Activated gamma-delta T cell treated with Interleukin-2 at 50 U/mL for 16 hours (primary cell): ENCODE results near the gene PIK3R3.
"Not testable (repeated sequence)": the region's sequence is repeated elsewhere in the genome, so short reads cannot be mapped to it uniquely, and the experiment has no call there.

ENCODE experiments used
- DNase-seq: peaks from one replicate; pipeline ENCODE4 v3.0.0-alpha.2; 2020

PIK3R3 gene

DNA sequence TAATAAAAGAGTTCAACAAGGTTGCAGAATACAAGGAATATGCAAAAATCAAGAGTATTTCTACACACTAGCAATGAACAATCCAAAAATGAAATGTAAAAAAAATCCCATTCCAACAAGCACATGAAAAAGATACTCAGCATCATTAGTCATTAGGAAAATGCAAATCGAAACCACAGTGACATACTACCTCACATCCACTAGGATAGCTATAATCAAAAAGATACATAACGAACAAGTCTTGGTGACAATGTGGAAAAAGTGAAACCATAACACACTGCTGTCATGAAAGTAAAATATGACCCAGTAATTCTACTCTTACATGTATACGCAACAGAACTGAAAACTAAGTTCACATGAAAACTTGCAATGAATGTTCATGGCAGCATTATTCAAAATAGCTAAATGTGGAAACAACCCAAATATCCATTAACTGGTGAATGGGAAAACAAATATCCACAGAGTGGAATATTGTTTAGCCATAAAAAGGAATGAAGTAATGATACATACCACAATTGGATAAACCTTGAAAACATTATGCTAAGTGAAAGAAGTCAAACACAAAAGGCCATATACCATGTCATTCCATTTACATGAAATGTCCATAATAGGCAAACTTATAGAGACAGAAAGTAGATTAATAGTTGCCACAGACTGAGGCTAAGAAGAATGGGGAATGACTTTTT lies 34.3 kb downstream of the PIK3R3 start:
- no peak for DNase-seq

DNA sequence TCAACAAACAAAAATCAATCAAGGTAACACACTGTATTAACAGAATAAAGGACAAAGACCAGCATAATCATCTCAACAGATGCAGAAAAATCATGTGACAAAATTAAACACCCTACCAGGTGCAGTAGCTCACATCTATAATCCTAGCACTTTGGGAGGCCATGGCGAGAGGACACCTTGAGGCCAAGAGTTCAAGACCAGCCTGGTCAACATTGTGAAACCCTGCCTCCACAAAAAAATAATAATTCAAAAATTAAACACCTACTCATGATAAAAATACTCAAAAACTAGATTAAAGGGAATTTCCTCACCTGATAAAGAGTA lies 35.3 kb downstream of the PIK3R3 start:
- DNase-seq = no peak

DNA sequence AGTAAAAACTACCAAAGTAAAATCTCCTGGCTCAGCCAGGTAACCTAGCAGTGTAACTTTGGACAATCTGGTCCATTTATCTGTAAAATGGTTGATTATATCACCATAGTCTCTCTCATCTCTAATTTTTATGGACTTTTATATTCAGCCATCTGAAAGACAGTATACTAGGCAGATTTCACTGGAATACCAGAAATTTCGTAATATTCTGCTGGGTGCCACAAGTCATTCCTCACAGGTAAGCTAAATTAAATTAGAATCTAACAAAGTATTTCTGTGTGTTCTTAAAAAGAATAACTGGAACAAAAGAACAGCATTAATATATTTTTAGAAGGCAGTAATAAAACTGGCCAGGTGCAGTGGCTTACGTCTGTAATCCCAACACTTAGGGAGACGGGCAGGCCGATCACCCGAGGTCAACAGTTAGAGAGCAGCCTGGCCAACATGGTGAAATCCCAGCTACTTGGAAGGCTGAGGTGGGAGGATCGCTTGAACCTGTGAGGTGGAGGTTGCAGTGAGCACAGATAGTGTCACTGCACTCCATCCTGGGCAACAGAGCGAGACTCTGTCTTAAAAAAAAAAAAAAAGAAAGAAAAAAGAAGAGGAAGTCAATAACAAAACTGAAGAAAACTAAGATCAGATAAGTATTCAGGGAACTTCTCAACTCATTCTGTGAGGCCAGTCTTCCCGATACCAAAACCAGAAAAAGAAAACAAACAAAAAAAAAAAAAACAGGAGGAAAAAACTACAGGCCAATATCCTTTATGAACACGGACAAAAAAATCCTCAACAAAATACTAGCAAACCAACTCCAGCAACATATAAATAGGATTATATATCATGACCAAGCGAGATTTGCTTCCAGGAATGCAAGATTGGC lies 35.9 kb downstream of the PIK3R3 start:
- no peak for DNase-seq

DNA sequence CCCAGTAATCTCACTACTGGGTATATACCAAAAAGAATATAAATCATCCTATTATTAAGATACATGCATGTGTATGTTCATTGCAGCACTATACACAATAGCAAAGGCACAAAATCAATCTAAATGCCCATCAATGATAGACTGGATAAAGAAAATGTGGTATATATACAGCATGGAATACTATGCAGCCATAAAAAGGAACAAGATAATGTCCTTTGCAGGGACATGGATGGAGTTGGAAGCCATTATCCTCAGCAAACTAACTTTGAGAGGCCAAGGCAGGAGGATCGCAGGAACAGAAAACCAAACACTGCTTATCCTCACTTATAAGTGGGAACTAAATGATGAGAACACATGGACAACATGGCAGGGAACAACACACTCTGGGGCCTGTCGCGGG lies 37.3 kb downstream of the PIK3R3 start:
- not testable (repeated sequence) for DNase-seq

DNA sequence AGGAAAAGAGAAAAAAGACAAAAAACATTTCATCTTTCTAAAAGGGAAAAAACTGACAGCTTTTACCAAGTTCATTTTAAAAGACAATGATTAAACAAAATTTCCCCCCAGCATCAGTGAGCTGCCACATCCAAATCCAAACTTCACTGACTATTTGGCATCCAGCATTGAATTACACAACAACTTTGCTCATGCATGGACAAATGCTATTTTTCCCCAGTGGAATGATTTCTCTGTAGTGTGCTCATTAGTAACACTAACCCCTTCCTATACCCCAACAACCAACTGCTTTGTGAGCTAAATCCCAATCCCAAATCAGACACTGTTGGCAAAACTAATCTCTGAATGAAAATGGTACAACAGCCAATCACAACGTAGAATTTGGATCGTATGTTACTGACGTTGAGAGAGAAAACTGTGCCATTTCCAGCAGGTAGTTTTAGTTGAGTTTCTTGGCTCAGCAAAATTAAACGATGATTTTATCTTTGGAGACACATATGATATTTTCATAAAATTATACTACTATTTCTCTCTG lies 37.9 kb downstream of the PIK3R3 start:
- DNase-seq = no peak

DNA sequence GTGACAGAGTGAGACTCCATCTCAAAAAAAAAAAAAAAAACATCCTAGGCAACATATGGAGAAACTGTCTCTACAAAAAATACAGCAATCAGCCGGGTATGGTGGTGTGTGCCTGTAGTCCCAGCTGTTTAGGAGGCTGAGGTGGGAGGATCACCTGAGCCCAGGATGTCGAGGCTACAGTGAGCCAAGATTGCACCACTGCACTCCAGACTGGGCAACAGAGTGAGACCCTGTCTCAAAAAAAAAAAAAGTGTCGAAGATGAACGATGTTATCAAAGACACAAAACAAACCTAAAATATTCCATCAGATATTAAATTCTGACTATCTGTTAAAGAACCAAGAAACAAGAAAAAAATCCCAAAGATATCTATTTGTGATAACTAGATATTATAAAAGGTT lies 38.6 kb downstream of the PIK3R3 start:
- not testable (repeated sequence) for DNase-seq

DNA sequence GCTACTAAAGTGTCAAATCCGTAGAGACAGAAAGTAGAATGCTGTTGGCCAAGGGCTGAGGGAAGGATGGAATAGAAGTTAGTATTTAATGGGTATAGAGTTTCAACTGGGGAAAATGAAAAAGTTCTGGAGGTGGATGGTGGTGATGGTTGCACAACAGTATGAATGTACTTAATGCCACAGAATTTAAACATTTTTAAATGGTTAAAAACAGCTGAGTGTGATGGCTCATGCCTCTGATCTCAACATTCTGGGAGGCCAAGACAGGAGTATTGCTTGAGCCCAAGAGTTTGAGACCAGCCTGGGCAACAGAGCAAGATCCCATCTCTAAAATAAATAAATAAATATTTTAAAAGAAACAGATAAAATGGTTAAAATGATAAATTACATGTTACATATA lies 44.5 kb downstream of the PIK3R3 start:
- no peak for DNase-seq

DNA sequence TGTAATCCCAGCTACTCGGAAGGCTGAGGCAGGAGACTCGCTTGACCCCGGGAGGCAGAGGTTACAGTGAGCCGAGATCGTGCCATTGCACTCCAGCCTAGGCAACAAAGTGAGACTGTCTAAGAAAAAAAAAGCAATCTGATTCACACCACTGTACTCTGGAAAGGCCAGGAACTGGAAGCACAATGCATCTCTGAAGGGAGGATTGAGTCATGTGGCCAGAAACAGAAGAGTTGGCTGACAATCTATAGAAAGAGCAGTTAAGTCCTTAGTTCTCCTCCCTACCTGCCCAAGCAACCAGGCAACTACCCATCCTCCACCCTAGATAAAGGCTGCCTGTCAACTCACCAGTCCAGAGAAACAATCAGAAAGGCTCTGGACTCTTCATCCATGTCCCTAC lies 45.9 kb downstream of the PIK3R3 start:
- DNase-seq = no peak

DNA sequence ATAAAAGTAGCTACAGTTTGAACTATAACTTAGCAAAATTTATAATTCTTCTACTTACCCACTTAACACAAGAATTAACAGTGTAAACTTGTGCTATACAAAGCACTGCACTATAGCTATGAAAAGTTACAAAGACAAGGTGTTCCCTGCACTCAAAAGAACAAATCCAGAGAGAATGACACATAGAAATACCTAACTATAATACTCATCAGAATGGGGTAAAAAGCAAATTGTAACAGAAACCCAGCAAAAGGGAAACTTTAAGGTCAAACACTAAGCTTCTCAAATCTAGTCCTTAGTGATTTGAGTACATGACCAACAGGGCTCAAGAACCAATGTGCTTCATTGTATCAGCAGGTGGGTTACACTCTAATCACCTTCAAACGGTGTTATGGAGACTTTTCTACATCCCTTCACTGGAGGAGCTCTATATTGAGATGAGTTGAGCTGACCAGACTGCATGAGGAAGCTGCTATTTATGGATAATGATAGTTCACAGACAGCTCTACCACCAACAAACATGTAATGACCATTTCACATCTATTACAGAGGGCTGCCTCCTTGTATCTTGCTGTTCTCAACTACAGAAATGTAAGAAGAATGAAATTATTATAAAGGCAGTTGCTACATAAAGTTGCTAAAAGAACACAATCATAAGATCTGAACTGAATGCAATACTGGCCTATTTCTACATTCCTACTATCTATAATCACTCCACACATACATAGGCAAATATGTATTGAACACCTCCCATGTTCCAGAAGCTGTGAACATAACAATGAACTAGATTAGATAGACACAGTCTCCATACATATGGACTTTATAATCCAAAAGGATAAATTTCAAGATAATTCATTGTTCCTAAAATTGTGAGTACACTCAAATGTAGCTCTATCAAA lies 47.6 kb downstream of the PIK3R3 start:
- DNase-seq = no peak

DNA sequence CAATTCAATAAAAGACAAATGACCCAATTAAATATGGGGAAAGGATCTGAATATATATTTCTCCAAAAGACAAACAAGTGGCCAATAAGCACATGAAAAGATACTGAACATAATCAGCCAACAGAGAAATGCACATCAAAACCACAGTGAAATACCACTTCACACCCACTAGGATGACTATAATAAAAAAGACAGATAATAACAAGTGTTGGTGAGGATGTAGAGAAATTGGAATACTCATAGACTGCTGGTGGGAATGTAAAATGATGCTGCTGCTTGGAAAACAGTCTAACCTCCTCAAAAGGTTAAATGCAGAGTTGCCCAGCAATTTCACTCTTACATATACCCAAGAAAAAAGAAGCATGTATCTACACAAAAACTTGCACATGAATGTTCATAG lies 48.9 kb downstream of the PIK3R3 start:
- no peak for DNase-seq

DNA sequence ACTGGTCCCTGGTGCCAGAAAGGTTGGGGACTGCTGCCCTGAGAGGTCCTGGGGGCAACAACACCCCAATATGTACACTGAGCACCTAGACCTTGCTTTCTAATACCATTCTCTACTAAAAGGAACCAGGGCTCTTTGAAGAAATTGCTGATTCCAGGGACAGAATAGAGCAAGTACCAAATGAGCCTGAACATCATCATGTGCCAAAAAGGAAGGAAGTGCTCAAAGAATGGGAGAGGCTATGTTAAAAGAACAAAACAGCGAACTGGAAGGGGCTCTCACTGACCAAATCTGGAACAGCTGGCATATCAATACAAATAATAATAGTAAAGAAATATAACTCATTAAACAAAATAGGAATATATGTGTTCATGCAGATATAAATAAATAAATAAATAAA lies 50.8 kb downstream of the PIK3R3 start:
- no peak for DNase-seq

DNA sequence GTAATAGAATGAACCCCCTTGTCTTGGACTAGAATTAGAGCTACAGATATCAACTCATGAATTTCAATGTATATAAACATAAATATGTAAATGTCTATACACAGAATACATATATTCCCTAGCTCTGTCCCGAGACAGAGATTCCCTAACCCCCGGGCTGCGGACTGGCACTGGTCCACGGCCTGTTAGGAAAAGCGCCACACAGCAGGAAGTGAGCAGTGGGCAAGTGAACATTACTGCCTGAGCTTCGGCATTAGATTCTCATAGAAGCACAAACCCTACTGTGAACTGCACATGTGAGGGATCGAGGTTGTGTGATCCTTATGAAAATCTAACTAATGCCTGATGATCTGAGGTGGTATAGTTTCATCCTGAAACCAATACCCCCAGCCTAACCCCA lies 51.2 kb downstream of the PIK3R3 start:
- no peak for DNase-seq

DNA sequence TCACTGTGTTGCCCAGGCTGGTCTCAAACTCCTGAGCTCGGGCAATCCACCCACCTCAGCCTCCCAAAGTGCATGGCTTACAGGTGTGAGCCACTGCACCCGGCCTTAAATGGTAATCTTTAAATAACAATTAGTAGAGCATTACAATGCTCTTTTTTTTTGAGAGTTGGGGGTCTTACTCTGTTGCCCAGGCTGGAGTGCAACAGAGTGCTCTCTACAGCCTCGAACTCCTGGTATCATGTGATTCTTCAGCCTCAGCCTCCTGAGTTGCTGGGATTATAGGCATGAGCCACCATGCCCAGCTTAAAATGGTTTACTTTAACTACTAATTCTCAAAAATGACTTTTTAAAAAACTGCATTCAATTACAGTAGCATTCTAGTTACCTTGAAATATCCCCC lies 52.2 kb downstream of the PIK3R3 start:
- DNase-seq = no peak

DNA sequence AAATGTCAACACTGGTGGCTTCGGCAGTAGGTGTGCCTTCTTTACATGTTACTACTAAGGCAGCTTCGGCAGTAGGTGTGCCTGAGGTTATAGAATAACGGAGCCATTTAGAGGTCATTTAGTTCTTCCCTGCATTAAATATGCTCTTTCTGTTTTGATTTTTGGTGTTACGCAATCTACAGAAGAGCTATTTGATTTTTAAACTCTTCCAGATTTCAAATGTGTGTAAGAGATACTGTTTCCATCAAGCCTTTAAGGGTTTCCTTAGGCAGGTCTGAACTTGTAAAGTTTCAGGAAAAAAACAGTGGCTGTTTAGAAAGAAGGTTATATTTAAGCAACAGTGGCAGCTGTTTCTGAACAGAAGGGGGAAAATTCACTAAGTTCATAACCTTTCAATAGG lies 54.8 kb downstream of the PIK3R3 start:
- no peak for DNase-seq

DNA sequence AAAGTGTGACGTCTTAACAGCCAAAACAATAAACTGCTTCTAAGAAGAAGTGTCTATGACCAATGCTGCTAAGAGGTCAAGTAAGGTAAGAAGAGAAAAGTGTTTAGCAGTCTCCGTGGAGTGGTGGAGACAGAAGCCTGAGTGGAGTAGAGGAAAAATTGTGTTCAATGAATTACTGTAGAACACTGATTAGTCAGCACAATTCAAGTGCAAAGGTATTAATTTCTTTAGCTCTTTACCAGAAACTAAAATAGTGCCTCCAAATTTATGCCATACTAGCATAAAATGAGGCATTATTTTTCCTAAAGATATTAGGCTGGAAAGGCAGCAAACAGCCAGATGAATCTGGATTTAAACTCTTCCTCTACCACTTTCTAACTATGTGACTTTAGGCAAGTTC lies 56.1 kb downstream of the PIK3R3 start:
- DNase-seq = no peak

DNA sequence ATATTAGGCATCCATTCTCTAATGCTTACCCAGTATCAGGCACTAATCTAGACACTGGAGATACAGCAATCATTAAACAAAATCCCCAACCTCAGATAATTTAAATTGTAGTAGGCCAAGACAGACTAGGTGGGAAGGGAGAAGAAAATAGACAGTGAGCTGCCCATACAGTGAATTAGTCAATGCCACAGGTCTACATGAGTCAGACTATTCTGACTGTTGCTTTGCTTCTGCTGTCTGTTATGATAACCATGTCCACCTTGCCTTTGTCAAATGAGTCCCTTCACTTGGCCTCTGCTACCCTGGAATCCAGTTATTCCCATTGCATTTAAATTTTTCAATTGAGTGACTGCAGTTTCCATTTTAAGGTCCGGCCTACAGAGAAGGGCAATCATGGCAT lies 59.5 kb downstream of the PIK3R3 start:
- no peak for DNase-seq

DNA sequence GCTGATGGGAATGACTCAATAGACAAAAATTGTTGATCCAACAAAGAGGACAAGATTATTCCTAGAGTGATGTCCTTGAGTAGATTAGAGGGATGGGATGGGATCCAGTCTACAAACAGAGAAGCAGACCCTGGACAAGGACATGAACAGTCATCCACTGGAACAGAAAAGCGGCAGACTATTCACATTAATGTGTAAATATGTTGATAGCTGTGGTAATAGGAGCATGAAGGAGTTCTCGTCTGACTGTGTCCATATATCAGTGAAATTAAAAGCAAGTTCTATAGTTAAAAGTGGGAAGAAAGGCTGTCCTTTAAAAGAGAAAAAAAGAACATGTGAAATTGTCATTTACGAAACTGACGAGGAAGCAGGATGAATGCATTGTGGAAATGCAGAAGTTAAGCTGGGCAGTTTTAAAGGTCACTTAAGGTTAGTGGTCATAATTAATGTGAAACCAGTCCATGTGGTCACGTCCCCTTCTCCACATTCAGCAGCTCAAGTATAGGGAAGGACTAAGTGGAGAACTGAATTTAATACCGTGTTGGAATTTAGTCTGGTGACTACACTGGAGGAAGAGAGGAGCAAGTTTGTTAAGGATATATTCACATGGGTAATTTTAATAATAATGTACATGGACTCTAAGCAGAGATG lies 62.1 kb downstream of the PIK3R3 start:
- no peak for DNase-seq

DNA sequence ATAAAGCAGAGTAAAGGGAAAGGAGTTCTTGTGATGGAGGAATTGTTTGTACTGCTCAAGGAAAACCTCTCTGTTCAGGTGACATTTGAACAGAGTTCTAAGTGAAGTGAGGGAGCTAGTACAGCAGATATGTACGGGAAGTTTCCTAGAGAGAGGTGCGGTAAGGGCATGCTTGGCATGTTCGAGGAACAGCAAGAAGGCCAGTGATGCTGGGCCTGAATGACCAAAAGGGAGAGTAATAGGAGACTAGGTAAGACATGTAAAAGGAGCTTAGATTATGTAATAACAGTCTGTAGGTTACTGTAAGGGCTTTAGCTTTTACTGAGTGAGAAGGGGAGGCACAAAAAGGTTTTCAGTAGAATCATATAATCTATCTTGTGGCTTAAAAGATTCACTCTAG lies 63.9 kb downstream of the PIK3R3 start:
- no peak for DNase-seq

DNA sequence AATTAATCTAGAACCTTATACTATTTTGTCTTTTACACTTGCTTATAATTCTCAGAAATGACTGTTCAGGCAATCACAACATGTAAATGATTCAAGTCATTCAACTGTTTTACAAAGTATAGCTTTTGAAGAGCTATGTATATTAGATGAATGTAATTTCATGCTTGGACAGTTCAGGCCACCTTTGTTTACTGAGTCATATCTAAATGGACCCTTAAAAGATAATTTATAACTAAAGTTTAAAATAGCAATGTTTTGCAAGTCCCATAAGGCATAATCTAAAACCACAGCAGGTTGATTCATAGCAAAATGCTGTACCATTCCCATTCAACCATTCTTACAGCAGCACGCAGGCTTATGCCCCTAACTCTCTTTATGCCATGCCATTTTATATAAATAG lies 64.8 kb downstream of the PIK3R3 start:
- DNase-seq = no peak

DNA sequence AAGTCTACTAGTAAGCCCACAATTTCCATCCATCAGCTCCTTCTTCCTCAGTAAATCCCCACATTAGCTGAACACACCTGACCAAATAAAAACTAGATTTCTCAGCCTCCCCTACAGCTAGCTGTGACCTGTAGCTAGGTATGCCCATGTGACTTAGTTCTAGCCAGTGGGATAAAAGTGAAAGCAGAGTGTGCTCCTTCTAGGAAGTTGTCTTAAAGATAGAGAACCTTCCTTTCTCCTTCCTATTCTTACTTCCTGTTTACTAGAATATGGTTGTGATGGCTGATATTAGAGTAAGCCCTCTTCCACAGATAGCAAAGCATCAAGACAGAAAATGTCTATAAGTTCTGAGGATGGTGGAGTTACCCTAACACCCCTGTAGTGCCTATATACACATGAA lies 67.0 kb downstream of the PIK3R3 start:
- no peak for DNase-seq

DNA sequence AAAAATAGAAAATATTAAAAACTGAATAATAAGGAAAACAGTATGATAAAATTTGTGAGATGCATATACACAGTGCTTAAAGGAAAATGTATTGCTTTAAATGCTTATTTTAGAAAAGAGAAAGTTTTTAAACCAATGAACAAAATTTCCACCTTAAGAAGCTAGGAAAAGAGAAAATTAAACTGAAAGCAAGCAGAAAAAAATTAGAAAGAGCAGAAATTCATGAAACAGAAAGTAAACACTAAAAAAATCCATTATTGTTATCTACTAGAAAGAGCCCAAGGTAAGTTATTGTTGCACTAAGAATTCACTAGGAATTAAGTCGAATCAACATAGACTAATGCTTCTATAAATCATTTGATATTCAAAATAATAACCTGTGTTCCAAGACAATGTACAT lies 67.7 kb downstream of the PIK3R3 start:
- DNase-seq = no peak

DNA sequence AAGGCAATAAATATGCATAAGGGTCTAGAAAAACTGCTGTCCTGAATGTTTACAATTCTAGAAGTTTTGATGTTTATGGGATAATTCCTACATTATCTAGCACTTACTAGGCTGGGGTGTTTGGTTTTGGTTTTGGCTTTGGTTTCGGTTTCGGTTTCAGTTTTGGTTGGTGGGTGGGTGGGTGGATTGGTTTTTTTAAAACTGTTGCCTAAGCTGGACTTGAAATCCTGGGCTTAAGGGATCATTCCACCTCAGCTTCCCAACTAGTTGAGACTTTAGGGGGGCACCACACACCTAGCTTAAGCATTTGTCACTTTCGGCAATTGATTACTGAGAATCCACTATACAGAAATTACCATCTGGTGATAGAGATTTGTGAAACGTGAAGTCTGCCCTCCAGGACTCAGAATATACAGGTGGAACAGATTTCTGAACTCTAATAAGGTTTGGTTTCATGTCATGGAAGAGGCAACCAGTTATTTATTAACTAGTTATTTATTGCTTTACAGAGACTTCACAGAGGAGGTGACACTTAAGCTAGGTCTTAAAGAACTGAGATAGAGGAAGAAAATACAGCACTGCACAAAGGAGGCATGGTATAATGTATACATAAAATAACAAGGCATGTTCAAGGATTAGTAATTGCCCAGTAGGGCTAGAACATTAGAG lies 69.6 kb downstream of the PIK3R3 start:
- no peak for DNase-seq
